CD4-positive, alpha-beta memory T cell (primary cell): Measurements from ENCODE around the gene WNT1. TPM values are rescaled to one million over a fixed set of nuclear protein-coding genes. Genes with fewer than 3 reads are reported as not detected.

ENCODE experiments used
- polyA plus RNA-seq, 2 donors: library from polyadenylated mRNA; unstranded; fragments of 300-500 nt; fragmentation: Illumina TruSeq; gene quantifications; one replicate each; pipeline ENCODE4 v1.2.3, GENCODE V29; 2021
- total RNA-seq, 2 experiments: library from RNA; stranded (reverse); gene quantifications; one replicate each; pipeline ENCODE4 v1.2.3, GENCODE V29; 2021

Gene WNT1
- total and polyA plus RNA-seq, 4 experiments from 2014 or later = 0.55 to 2.8 (median 1.4) TPM

Other genes starting within 250 kb of the WNT1 start
- not detected for gene ADCY6, start 189.2 kb upstream of the WNT1 start, total RNA-seq
- not detected for gene ADCY6, start 189.2 kb upstream of the WNT1 start, polyA plus RNA-seq
- 10 to 100 TPM; 17.2 to 17.9 TPM for gene CACNB3, start 159.8 kb upstream of the WNT1 start, total RNA-seq
- gene CACNB3, start 159.8 kb upstream of the WNT1 start, polyA plus RNA-seq = 1 to 10 TPM; 1.5 to 4.0 TPM
- 100 to 1,000 TPM; 154 to 158 TPM for gene DDX23, start 126.2 kb upstream of the WNT1 start, total RNA-seq
- 10 to 100 TPM; 14.3 to 57.2 TPM for gene DDX23, start 126.2 kb upstream of the WNT1 start, polyA plus RNA-seq
- 1 to 10 TPM in 1 of 2 experiments, under 1 TPM in 1; 0.89 to 1.4 TPM for gene RND1, start 112.5 kb upstream of the WNT1 start, total RNA-seq
- gene RND1, start 112.5 kb upstream of the WNT1 start, polyA plus RNA-seq = 1 to 10 TPM in 1 of 2 donors, under 1 TPM in 1; 0.85 to 2.6 TPM
- 10 to 100 TPM; 77.7 to 81.1 TPM for gene FKBP11, start 52.8 kb upstream of the WNT1 start, total RNA-seq
- gene FKBP11, start 52.8 kb upstream of the WNT1 start, polyA plus RNA-seq = 100 to 1,000 TPM; 212 to 238 TPM
- 10 to 100 TPM; 69.8 to 77.5 TPM for gene ARF3, start 20.8 kb upstream of the WNT1 start, total RNA-seq
- 10 to 100 TPM; 22.6 to 31.2 TPM for gene ARF3, start 20.8 kb upstream of the WNT1 start, polyA plus RNA-seq
- gene WNT10B, start 6.6 kb upstream of the WNT1 start, total RNA-seq = 10 to 100 TPM; 12.9 to 13.0 TPM
- gene WNT10B, start 6.6 kb upstream of the WNT1 start, polyA plus RNA-seq = under 1 TPM; 0.56 to 0.72 TPM
- not detected for gene DDN, start 21.1 kb downstream of the WNT1 start, total RNA-seq
- gene DDN, start 21.1 kb downstream of the WNT1 start, polyA plus RNA-seq = not detected
- gene PRKAG1, start 40.5 kb downstream of the WNT1 start, total RNA-seq = 10 to 100 TPM; 48.9 to 53.7 TPM
- 10 to 100 TPM; 47.8 to 50.3 TPM for gene PRKAG1, start 40.5 kb downstream of the WNT1 start, polyA plus RNA-seq
- gene KMT2D, start 82.5 kb downstream of the WNT1 start, total RNA-seq = 100 to 1,000 TPM; 133 to 159 TPM
- gene KMT2D, start 82.5 kb downstream of the WNT1 start, polyA plus RNA-seq = 10 to 100 TPM in 1 of 2 donors, under 1 TPM in 1; 0.16 to 26.7 TPM
- 1 to 10 TPM; 2.7 to 2.9 TPM for gene RHEBL1, start 91.7 kb downstream of the WNT1 start, total RNA-seq
- gene RHEBL1, start 91.7 kb downstream of the WNT1 start, polyA plus RNA-seq = 10 to 100 TPM in 1 of 2 donors, 1 to 10 TPM in 1; 9.2 to 10.5 TPM
- under 1 TPM; 0.35 to 0.44 TPM for gene DHH, start 116.5 kb downstream of the WNT1 start, total RNA-seq
- not detected for gene DHH, start 116.5 kb downstream of the WNT1 start, polyA plus RNA-seq
- gene LMBR1L, start 132.5 kb downstream of the WNT1 start, total RNA-seq = 100 to 1,000 TPM; 222 to 226 TPM
- 10 to 100 TPM; 35.9 to 46.5 TPM for gene LMBR1L, start 132.5 kb downstream of the WNT1 start, polyA plus RNA-seq
- gene TUBA1B, start 153.1 kb downstream of the WNT1 start, total RNA-seq = 100 to 1,000 TPM; 332 to 361 TPM
- gene TUBA1B, start 153.1 kb downstream of the WNT1 start, polyA plus RNA-seq = 100 to 1,000 TPM; 411 to 573 TPM
- 100 to 1,000 TPM in 1 of 2 experiments, 10 to 100 TPM in 1; 97.5 to 102 TPM for gene TUBA1A, start 210.8 kb downstream of the WNT1 start, total RNA-seq
- 100 to 1,000 TPM; 164 to 315 TPM for gene TUBA1A, start 210.8 kb downstream of the WNT1 start, polyA plus RNA-seq